GM03348 (cell line): ENCODE data around the gene CFAP70.

ENCODE experiments used
- DNase-seq: peaks from one replicate; pipeline ENCODE4 v3.0.0; 2012; ENCODE audit warnings: low spot score

Gene CFAP70

GRCh38 chr10:73215749-73216148, 142.9 kb downstream of the CFAP70 start:
- DNase-seq = no peak

GRCh38 chr10:73211106-73211811, 147.4 kb downstream of the CFAP70 start:
- no peak for DNase-seq

DNA sequence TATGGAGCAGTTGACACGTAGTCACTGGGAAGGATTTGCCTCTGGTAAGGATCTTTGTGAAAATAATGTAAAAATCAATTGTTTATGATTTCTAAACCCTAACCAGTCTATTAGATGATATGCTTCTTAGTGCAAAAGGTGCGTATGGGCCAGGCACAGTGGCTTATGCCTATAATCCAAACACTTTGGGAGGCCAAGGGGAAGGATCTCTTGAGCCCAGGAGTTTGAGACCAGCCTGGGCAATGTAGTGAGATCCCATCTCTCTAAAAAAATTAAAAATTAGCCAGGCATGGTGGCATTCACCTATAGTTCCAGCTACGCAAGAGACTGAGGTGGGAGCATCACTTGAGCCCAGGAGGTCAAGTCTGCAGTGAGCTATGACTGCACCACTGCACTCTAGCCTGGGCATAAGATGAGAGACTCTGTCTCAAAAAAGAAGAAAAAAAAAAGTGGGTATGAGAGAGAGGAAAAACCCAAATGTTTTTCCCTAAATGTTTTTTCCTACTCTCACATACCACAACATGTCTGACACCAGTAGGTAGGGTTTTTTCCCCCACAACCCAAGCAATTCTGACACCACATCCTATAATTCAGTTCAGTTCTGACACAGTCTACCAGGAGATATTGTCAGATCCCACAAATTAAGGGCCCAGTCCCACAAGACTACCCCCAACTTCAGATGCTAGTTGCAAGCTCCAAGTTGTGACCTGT, 148.1 kb downstream of the CFAP70 start:
- no peak for DNase-seq

DNA sequence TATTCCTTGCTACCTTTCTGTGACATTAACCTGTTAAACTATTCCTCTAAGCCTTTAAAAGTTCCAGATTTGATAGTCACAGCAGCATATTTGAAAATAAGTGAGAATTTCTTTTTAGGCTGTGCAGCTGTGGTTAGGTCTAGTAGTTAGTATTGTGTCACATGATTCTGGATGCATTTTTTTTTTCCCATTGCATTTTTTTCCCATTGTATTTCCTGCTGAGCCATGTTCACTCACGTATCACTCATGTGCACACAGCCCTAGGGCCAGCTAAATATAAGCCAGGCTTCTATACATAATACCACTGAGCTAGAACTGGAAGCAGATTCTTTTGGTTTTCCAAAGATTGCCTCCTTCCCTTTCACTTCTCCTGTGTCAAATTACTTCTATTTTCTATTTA, 149.0 kb downstream of the CFAP70 start:
- DNase-seq = peak; percentile 56

DNA sequence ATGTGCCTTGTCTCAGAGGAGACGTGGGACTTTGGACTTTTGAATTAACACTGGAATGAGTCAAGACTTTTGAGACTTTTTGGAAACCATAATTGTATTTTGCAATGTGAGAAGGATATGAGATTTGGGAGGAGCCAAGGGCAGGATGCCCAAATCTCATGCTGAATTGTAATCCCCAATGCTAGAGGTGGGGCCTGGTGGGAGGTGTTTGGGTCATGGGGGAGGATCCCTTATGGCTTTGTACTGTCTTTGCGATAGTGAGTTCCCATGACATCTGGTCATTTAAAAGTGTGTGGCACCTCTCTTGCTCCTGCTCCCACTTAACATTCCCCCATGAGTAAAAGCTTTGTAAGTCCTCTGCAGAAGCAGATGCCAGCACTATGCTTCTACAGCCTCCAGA, 150.8 kb downstream of the CFAP70 start:
- no peak for DNase-seq

DNA sequence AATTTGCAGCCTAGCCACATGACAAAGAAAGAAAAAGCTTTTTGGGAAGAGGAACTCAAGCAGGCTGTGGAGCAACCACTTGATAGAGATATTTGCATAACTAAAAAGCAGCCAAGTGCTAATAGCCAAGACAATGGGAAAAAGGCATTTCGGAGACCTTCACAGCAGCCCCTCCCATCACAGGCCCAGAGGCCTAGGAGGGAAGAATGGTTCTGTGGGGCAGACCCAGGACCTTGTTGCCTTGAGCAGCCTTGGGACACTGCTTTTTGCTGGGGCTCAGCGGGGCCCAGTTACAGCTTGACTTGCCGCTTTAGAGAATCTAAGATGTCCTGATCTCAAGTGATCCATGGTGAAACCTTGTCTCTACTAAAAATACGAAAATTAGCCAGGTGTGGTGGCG, 152.3 kb downstream of the CFAP70 start:
- no peak for DNase-seq

- no peak for DNase-seq
These were observed 152.8 kb downstream of the CFAP70 start for GRCh38 chr10:73205890-73206289.

- DNase-seq = no peak
These were observed 153.6 kb downstream of the CFAP70 start for GRCh38 chr10:73205081-73205480.
